Measurements from ENCODE around the gene ELP2.
A peak's percentile ranks its signal among the peaks of the same experiment; 100 is the strongest.
"Not testable (repeated sequence)": the region's sequence is repeated elsewhere in the genome, so short reads cannot be mapped to it uniquely, and the experiment has no call there.

Gene ELP2

GRCh38 chr18:36129300-36130038 is at the start of gene ELP2, which contains the start of gene SLC39A6:
Gene ELP2 (plus strand): TSS chr18:36129899. CDS start chr18:36129934, 35 bp downstream.
Gene SLC39A6 (minus strand): TSS chr18:36129340. CDS start chr18:36127007, 2,333 bp downstream.
- DNase-seq (ENCODE audit: low read depth): peak; percentile 92

DNA sequence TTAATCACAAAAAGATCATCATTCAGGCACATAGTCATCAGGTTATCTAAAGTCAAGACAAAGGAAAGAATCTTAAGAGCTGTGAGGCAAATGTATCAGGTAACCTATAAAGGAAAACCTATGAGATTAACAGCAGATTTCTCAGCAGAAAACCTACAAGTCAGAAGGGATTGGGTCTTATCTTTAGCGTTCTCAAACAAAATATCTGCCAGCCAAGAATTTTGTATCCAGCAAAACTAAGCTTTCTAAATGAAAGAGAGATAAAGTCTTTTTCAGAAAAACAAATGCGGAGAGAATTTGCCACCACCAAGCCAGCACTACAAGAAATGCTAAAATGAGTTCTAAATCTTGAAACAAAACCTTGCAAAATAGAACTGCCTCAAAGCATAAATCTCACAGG is 48.6 kb upstream of the ELP2 start:
- DNase-seq (ENCODE audit: low read depth): not testable (repeated sequence)

- DNase-seq (ENCODE audit: low read depth): no peak
Observed at GRCh38 chr18:36083729-36084128, 46.0 kb upstream of the ELP2 start.

GRCh38 chr18:36085195-36085594 is 44.5 kb upstream of the ELP2 start:
- DNase-seq (ENCODE audit: low read depth): no peak

- DNase-seq (ENCODE audit: low read depth): no peak
Observed at GRCh38 chr18:36086186-36086585, 43.5 kb upstream of the ELP2 start.

GRCh38 chr18:36088256-36088655 is 41.4 kb upstream of the ELP2 start:
- no peak for DNase-seq (ENCODE audit: low read depth)

GRCh38 chr18:36089001-36089400 is 40.7 kb upstream of the ELP2 start:
- no peak for DNase-seq (ENCODE audit: low read depth)

DNA sequence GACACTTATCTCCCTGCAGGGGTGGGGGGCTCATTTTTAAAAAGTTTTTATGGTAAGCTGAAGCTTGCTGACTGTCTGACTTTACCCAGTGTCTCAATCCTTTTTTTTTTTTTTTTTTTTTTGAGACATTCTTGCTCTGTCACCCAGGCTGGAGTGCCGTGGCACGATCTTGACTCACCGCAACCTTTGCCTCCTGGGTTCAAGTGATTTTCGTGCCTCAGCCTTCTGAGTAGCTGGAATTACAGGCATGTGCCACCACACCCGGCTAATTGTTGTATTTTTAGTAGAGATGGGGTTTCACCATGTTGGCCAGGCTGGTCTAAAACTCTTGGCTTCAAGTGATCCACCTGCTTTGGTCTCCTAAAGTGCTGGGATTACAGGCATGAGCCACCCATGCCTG is 37.6 kb upstream of the ELP2 start:
- DNase-seq (ENCODE audit: low read depth): not testable (repeated sequence)

GRCh38 chr18:36094431-36094830 is 35.3 kb upstream of the ELP2 start:
- no peak for DNase-seq (ENCODE audit: low read depth)

GRCh38 chr18:36095936-36096519 is 33.7 kb upstream of the ELP2 start:
- DNase-seq (ENCODE audit: low read depth): no peak

DNA sequence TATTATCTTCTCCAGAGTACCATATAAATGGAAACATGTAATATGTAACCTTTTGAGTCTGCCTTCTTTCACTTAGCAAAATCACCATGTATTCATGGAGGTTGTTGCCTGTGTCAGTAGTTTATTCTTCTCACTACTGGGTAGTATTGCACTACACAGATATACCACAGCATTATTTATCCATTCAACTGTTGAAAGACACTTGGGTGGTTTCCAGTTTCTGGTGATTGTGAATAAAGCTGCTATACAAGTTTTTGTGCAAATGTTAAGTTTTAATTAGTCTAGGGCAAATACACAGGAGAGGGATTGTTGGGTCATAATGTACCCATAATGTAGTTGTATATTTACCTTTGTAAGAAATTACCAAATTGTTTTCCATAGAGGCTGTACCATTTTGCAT is 32.7 kb upstream of the ELP2 start:
- DNase-seq (ENCODE audit: low read depth): no peak

DNA sequence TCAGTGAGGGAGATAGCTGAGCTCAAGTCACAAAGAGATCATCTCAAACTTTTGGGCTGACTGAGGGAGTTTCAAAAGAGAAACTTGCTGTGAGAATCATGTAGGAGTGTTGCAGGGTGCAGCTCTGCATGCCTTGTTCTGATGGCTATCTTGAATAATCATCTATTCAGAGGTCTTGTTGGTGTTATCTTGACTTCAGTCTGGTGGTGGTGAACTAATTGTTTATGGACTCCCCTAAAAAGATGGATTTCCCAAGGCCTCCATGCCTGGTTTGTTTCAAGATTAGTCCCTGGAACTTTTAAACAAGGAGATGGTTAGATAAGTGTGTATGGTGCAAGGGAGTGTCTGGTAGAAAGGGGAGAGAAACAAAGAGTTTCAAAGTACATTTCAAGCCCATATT is 30.4 kb upstream of the ELP2 start:
- no peak for DNase-seq (ENCODE audit: low read depth)

DNA sequence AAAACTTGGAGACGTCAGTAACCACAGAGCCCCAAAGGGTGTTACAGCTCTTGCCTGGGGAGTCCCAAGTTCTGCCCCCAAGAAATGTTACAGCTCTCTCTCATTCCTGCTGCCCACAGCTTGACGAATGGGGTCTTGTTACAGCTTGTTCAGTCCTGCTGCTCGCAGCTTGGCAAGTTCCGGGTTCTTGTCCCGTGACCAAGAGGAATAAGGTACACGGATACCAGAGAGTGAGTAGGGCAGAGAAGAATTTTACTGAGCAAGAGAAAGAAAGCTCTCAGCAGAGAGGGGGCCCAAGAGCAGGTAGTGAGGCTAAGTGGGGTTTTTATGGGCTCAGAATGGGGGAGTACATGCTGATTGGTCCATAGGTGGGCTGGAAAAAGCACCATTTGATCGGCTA is 27.8 kb upstream of the ELP2 start:
- no peak for DNase-seq (ENCODE audit: low read depth)

GRCh38 chr18:36104749-36105148 is 24.9 kb upstream of the ELP2 start:
- DNase-seq (ENCODE audit: low read depth): no peak

GRCh38 chr18:36107477-36107876 is 22.2 kb upstream of the ELP2 start:
- DNase-seq (ENCODE audit: low read depth): no peak

DNA sequence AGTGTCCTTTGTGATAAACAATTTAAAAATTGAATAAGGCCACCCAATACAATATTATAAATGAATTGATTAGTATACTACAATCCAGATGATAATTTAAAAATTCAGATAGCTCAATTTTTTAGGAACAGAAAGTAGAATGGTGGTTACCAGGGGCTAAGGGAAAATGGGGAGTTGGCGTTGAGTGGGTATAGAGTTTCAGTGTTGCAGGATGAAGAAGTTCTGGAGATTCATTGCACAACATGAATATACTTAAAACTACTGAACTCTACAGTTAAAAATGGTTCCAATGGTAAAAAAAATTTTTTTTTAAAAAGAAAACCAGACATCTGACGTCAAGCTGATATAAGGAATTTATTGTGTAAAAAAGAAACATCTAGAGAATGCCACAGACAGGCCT is 21.5 kb upstream of the ELP2 start:
- no peak for DNase-seq (ENCODE audit: low read depth)

- no peak for DNase-seq (ENCODE audit: low read depth)
Observed at GRCh38 chr18:36108601-36109000, 21.1 kb upstream of the ELP2 start.

- no peak for DNase-seq (ENCODE audit: low read depth)
Observed at GRCh38 chr18:36109737-36110136, 20.0 kb upstream of the ELP2 start.

DNA sequence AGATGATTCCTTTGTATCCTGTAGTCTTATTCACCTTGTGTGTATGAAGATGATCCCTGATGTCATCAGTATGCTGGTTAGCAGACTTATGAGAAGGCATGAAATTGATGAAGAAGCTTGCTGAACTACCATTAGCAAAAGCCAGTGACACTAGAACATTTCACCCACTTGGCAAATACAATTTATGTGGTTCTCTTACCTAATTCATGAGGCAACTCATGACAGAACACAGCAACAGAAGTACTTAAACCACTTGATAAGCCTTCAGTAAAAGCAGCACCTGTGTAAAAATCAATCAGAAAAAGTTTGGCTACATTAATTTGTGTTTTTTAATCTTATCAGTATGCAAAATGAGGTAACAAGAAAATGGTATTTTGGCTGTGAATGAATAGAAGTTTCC is 17.4 kb upstream of the ELP2 start:
- DNase-seq (ENCODE audit: low read depth): no peak

- no peak for DNase-seq (ENCODE audit: low read depth)
Observed at GRCh38 chr18:36114251-36114650, 15.4 kb upstream of the ELP2 start.

- no peak for DNase-seq (ENCODE audit: low read depth)
Observed at GRCh38 chr18:36114738-36115137, 15.0 kb upstream of the ELP2 start.

DNA sequence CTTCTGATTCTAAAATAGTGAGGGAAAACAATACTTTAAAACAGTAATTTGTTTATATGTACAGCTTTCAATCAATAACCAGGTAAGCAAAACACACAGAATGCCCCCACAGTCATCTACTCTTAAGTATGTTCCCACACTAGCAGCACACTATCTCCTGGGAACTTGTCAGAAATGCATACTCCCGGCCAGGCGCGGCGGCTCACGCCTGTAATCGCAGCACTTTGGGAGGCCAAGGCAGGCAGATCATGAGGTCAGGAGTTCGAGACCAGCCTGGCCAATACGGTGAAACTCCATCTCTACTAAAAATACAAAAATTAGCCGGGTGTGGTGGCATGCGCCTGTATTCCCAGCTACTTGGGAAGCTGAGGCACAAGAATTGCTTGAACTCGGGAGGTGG is 12.9 kb upstream of the ELP2 start:
- DNase-seq (ENCODE audit: low read depth): not testable (repeated sequence)

GRCh38 chr18:36120297-36120696 is 9.4 kb upstream of the ELP2 start:
- DNase-seq (ENCODE audit: low read depth): no peak

DNA sequence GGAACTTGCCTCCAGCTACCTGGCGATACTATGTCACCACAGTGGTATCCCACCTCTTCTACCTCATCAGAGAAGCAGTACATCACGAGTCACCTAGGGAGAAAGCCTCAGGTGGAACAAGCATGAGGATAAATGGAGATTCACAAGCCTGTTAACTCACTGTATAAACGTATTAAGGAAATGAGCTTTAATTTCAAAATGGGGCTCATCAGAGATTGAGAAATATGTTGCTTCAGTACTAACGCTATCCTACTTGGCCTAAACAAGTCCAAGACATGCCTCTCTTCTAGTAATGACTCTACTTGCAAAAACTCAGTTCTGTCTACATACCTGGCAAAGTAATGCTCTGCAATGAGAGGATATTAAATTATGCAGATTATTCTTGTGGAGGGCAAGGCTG is 4.9 kb upstream of the ELP2 start:
- DNase-seq (ENCODE audit: low read depth): no peak
